A549 (cell line): Measurements from ENCODE around the gene CTSA.
A peak's percentile ranks its signal among the peaks of the same experiment; 100 is the strongest.

ENCODE experiments used
- CTCF ChIP-seq: fragments of >200 bp; sonication (Bioruptor Twin); formaldehyde crosslinking; IDR thresholded peaks from 3 replicates; pipeline ENCODE4 v1.5.1; 2016
- HMGXB4 ChIP-seq: fragments of 250-450 bp; sonication (Bioruptor Pico); IDR thresholded peaks from 2 replicates; pipeline ENCODE4 v1.5.0; 2021; ENCODE audit warnings: mild to moderate bottlenecking, moderate library complexity, borderline replicate concordance
- JUNB ChIP-seq: fragments of >200 bp; sonication (Bioruptor Twin); formaldehyde crosslinking; IDR thresholded peaks from 2 replicates; pipeline ENCODE4 v1.6.1; 2016
- MAX ChIP-seq: IDR thresholded peaks from 2 replicates; pipeline ENCODE4 v1.6.1; 2012
- MAZ ChIP-seq: fragments of 150-350 bp; IDR thresholded peaks from 2 replicates; pipeline ENCODE4 v1.6.1; 2014; ENCODE audit warnings: antibody characterized with exemption, low read depth, low read length, borderline replicate concordance
- POLR2A ChIP-seq: IDR thresholded peaks from 2 replicates; pipeline ENCODE4 v1.6.1; 2012; ENCODE audit warnings: mild to moderate bottlenecking, low read length
- RFX5 ChIP-seq: fragments of 450-650 bp; IDR thresholded peaks from 2 replicates; pipeline ENCODE4 v1.7.1; 2014; ENCODE audit warnings: antibody characterized with exemption, mild to moderate bottlenecking, moderate library complexity
- RNF2 ChIP-seq: fragments of 200-600 bp; sonication (generic); IDR thresholded peaks from 2 replicates; pipeline ENCODE4 v1.6.1; 2016; ENCODE audit warnings: low read depth, mild to moderate bottlenecking, antibody characterized with exemption, moderate library complexity, borderline replicate concordance

GRCh38 chr20:45934586-45935415 is 43.7 kb downstream of the CTSA start, which contains the start of gene PCIF1:
- TF ChIP-seq CTCF (no peak), RNF2 (no peak), HMGXB4 (CRISPR knock-in tag) (no peak; the same call in 1 of the 2 replicates), POLR2A (peak; percentile 93), JUNB (no peak), MAZ (peak; percentile 35; the same call in 1 of the 2 replicates), RFX5 (no peak), MAX (peak; percentile 59; the same call in 1 of the 2 replicates)
